ENCODE measurements around the gene RNF149. TPM values are rescaled to one million over a fixed set of nuclear protein-coding genes. Genes with fewer than 3 reads are reported as not detected.

RNF149 gene
- total and polyA plus RNA-seq, 9 of the 15 experiments (the other 6 are each of a cell fraction or from before 2014, with no cell fraction given) = 9.0 to 31.5 (median 22.8) TPM

- TF ChIP-seq ZNF592 (IDR thresholded peaks at IDR 0.05) (peak; percentile 83), EP400 (IDR thresholded peaks at IDR 0.05) (peak; percentile 91), MTA3 (IDR thresholded peaks at IDR 0.05; ENCODE audit: borderline replicate concordance) (peak; percentile 76; the same call in 1 of the 2 replicates), OTX1 (CRISPR knock-in tag; IDR thresholded peaks at IDR 0.05) (no peak), KDM5B (IDR thresholded peaks at IDR 0.05; ENCODE audit: insufficient replicate concordance, low read depth, low read length) (peak; percentile 89), HDAC2 (IDR thresholded peaks at IDR 0.05) (peak; percentile 62), BRD4 (IDR thresholded peaks at IDR 0.05) (peak; percentile 85; the same call in 1 of the 2 replicates), ZNF146 (CRISPR knock-in tag; IDR thresholded peaks at IDR 0.05; ENCODE audit: unreplicated experiment) (no peak), ZNF280B (CRISPR knock-in tag; IDR thresholded peaks at IDR 0.05) (no peak), LARP7 (IDR thresholded peaks at IDR 0.05) (no peak), PML (IDR thresholded peaks at IDR 0.05; ENCODE audit: low read length) (peak; percentile 74), MAZ (CRISPR knock-in tag; conservative IDR thresholded peaks at IDR 0.05 in 1 of 2, IDR thresholded peaks at IDR 0.05 in 1 of 2) (peak; percentile 55 to 61; a peak in 3 of 4 replicates), ZNF253 (CRISPR knock-in tag; conservative IDR thresholded peaks at IDR 0.05) (no peak), TEAD4 (IDR thresholded peaks at IDR 0.05; ENCODE audit: low read length) (0 out of 2 replicates have a peak, but pooled peaks have one; percentile 26), TEAD4 (CRISPR knock-in tag; IDR thresholded peaks at IDR 0.05; ENCODE audit: borderline replicate concordance) (no peak; the same call in 1 of the 2 replicates), KAT7 (CRISPR knock-in tag; IDR thresholded peaks at IDR 0.05; ENCODE audit: borderline replicate concordance) (no peak; the same call in 1 of the 2 replicates), THAP12 (CRISPR knock-in tag; IDR thresholded peaks at IDR 0.05) (peak; percentile 67; the same call in 1 of the 2 replicates), RUNX1 (IDR thresholded peaks at IDR 0.05; ENCODE audit: low read depth) (no peak), JUND (IDR thresholded peaks at IDR 0.05; ENCODE audit: borderline replicate concordance, low read depth, low read length) (peak; percentile 11; the same call in 1 of the 2 replicates), JUND (tag; IDR thresholded peaks at IDR 0.05; ENCODE audit: borderline replicate concordance, low read depth, low read length) (no peak; the same call in 2 of the 3 replicates), ZNF3 (CRISPR knock-in tag; IDR thresholded peaks at IDR 0.05) (no peak)
Observed at GRCh38 chr2:101308432-101309210, at the start of gene RNF149 (continued).
